HK-2 (cell line): ENCODE measurements around the gene HOXB3.

Source experiments
- DNase-seq: peaks from one replicate; pipeline ENCODE4 v3.0.0-alpha.2; 2018; ENCODE audit not compliant: unreplicated experiment

HOXB3 gene

GRCh38 chr17:48569674-48570324, 20.2 kb downstream of the HOXB3 start:
- DNase-seq = no peak

- no peak for DNase-seq
Measured at GRCh38 chr17:48569240-48569582, 20.8 kb downstream of the HOXB3 start.

GRCh38 chr17:48568499-48569239, 21.4 kb downstream of the HOXB3 start:
- DNase-seq = no peak

- DNase-seq = no peak
Measured at GRCh38 chr17:48567646-48568354, 22.2 kb downstream of the HOXB3 start.

GRCh38 chr17:48567209-48567608, 22.8 kb downstream of the HOXB3 start:
- DNase-seq = no peak

GRCh38 chr17:48566717-48567116, 23.3 kb downstream of the HOXB3 start:
- no peak for DNase-seq

GRCh38 chr17:48565925-48566710, 23.9 kb downstream of the HOXB3 start:
- DNase-seq = no peak

- DNase-seq = no peak
Measured at GRCh38 chr17:48565022-48565554, 25.0 kb downstream of the HOXB3 start.

GRCh38 chr17:48564188-48565021, 25.6 kb downstream of the HOXB3 start:
- no peak for DNase-seq

- no peak for DNase-seq
Measured at GRCh38 chr17:48563867-48564187, 26.2 kb downstream of the HOXB3 start.

- no peak for DNase-seq
Measured at GRCh38 chr17:48563385-48563838, 26.6 kb downstream of the HOXB3 start.

- DNase-seq = no peak
Measured at GRCh38 chr17:48562934-48563333, 27.1 kb downstream of the HOXB3 start.

GRCh38 chr17:48561884-48562810, 27.9 kb downstream of the HOXB3 start:
- no peak for DNase-seq

GRCh38 chr17:48559840-48560817, 29.9 kb downstream of the HOXB3 start:
- no peak for DNase-seq

GRCh38 chr17:48559122-48559839, 30.8 kb downstream of the HOXB3 start:
- no peak for DNase-seq

GRCh38 chr17:48558831-48559121, 31.3 kb downstream of the HOXB3 start:
- DNase-seq = no peak

GRCh38 chr17:48558057-48558830, 31.8 kb downstream of the HOXB3 start:
- DNase-seq = no peak
